Measurements from ENCODE around the gene ELP4.

The ELP4 gene

DNA sequence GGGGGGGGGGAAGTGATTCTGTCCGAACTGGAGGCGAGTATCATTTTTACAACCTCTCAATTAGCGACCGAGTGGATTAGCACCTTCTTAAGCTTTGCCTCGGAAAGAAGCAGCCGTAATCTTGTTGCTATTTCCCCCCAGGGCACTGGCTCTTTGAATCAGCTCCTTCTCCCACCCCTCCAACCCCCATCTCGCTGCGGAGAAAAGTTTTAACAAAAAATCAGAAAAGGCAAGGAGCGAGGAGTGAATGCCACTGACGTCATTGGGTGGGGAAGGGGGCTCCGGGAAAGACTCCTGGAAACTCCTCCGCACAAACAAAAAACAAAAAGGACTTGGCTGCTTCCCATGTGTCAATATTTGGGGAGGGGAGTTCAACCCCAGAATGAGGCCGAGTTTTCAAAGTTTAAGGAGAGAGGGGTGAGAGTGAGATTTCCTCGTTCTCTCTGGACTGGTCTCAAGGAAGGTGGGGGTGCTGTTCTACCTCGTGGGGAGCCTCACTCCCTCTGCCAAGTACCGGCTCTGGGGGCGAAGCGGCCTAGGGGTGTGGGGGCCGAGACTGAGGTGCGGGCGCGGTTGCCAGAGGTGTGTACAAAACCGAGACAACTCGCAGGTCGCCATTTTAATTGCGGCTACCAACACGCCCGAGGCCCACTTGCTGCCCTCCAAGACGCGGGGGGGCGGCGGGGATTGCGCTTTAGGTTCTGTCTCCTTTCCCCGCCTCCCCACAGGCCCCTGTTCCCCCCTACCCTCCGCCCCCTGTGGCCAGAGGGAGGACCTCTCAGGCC is 304.0 kb downstream of the ELP4 start:
- Histone ChIP-seq H3K4me1 (ENCODE audit: control insufficient read depth, insufficient read depth, low read length) (peaks cover 52% of the 10 kb centered on the region), H3K27ac (ENCODE audit: insufficient read depth, low read depth, low read length, poor library complexity, severe bottlenecking) (no peak overlapping the region), H3K36me3 (ENCODE audit: control insufficient read depth, insufficient read depth, low read length) (no peaks in the 10 kb centered on the region), H3K4me3 (ENCODE audit: insufficient read depth, low read depth, low read length) (peak overlapping the region; percentile 67), H3K9me3 (ENCODE audit: control insufficient read depth, low read length) (no peaks in the 10 kb centered on the region), H3K27me3 (ENCODE audit: control insufficient read depth, insufficient read depth, low read length, poor library complexity, severe bottlenecking) (peaks cover 100% of the 10 kb centered on the region)
- WGBS, 2 experiments: 0% methylated on average over 35 of the region's 35 CpGs

DNA sequence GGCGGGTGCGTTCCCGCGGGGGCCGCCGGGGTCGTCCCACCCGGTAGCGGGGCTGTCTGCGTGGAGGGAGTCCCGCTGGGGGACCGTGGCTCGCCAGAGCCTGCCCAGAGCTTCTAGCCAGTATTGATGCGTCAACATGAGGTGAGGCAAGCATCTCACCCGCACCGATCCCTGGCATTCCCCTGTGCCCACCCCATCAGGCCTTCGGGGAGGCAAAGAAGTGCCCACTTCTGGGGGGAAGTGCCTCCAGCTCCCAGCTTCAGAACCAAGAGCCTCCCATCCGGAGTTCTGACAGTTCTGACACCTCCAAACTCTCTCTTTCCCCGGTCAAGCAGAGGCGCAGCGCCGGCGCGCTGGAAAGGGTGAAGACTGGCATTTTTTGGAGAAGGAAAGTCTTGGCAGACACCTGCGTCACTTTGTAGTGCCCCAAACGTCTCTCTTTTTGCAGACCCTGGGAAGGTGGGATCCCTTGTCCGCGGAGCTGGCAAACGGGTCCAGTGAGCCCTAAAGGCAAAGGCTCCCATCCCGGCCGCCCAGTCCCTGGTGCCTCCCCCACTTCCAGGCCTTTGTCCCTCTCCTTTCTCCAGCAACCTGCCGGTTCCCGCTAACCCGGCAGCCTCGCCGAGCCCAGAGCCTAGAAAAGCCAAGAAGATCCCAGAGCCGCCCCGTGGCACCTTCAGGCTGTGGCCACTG is 304.8 kb downstream of the ELP4 start:
- Histone ChIP-seq H3K4me3 (ENCODE audit: insufficient read depth, low read depth, low read length) (peak overlapping the region; percentile 67), H3K4me1 (ENCODE audit: control insufficient read depth, insufficient read depth, low read length) (peaks cover 46% of the 10 kb centered on the region)

DNA sequence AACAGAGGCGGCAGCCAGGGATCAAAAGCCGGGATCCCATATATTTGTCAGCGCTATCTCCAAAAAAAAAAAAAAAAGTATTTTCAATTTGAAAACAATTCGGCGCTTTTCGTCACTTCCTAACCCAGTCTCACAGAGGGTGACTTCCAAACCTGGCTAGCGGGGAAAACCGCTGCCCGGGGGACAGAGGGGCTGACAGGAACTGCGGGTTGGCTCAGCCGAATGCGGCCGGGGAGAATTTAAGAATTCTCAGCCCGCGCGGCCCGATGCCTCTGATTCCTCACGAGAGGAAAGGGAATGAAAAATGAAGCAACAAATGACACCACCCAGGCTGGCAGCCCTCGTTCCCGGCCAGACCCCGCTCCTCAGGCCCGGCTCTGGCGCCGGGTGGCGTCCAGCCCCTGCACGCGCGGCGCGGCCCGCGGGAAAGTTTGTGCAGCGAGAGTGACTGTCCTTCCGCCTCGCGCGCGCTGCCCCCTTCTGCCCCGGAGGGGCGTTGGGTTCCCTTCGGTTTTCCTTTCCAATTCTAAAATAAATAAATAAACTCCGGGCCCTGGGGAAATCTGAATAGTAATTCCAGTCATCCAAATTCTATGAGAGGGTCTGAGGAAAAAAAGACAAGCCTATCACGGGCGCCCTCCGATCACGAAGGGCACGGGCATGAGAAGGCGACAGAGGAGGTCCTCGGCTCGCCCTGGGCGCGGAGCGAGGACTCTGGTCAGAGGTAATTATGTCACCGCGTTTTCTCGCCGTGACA is 306.3 kb downstream of the ELP4 start:
- H3K9me3 ChIP-seq (ENCODE audit: control insufficient read depth, low read length): no peaks in the 10 kb centered on the region
- no peak overlapping the region for H3K27ac ChIP-seq (ENCODE audit: insufficient read depth, low read depth, low read length, poor library complexity, severe bottlenecking)
- WGBS, 2 experiments: 1 to 2% methylated on average over 54 to 57 of the region's 57 CpGs
- H3K4me1 ChIP-seq (ENCODE audit: control insufficient read depth, insufficient read depth, low read length): peaks cover 54% of the 10 kb centered on the region
- no peaks in the 10 kb centered on the region for H3K36me3 ChIP-seq (ENCODE audit: control insufficient read depth, insufficient read depth, low read length)
- H3K27me3 ChIP-seq (ENCODE audit: control insufficient read depth, insufficient read depth, low read length, poor library complexity, severe bottlenecking): peaks cover 100% of the 10 kb centered on the region
- H3K4me3 ChIP-seq (ENCODE audit: insufficient read depth, low read depth, low read length): peak overlapping the region; percentile 15

More for the DNA sequence above, 304.8 kb downstream of the ELP4 start:
- no peaks in the 10 kb centered on the region for H3K9me3 ChIP-seq (ENCODE audit: control insufficient read depth, low read length)
- no peaks in the 10 kb centered on the region for H3K36me3 ChIP-seq (ENCODE audit: control insufficient read depth, insufficient read depth, low read length)
- peaks cover 100% of the 10 kb centered on the region for H3K27me3 ChIP-seq (ENCODE audit: control insufficient read depth, insufficient read depth, low read length, poor library complexity, severe bottlenecking)
- WGBS, 2 experiments: 1% methylated on average over 38 of the region's 38 CpGs
- H3K27ac ChIP-seq (ENCODE audit: insufficient read depth, low read depth, low read length, poor library complexity, severe bottlenecking): no peak overlapping the region

DNA sequence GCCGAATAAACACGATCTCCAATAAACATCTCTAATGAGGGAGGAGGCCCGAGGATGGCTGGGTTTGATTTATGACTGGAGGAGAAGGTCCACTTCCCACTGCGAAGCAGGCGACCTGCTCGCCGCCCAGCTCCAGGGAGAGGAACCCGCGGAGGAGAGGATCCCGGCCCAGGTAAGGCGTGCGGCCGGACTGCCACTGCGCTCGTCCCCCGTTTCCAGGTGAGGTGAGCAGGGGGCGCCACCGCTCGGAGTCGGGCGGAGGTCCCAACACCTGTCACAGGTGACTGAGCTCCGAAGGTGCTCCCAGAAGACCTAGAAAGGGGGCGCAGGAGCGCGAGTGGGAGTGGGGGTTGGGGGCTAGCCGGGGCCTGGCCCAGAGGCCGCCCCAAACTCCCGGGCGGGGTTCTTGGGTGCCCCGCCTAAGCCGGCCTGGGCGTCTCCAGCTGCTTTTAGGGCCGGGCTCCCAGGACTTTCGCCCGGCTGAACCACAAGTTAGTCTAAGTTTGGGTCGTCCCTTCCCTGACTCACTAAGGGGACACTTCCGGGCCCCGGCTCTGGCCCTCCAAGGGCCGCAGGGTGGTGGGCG is 307.0 kb downstream of the ELP4 start:
- Histone ChIP-seq H3K27ac (ENCODE audit: insufficient read depth, low read depth, low read length, poor library complexity, severe bottlenecking) (no peak overlapping the region), H3K4me3 (ENCODE audit: insufficient read depth, low read depth, low read length) (peak overlapping the region; percentile 15), H3K4me1 (ENCODE audit: control insufficient read depth, insufficient read depth, low read length) (peaks cover 54% of the 10 kb centered on the region), H3K27me3 (ENCODE audit: control insufficient read depth, insufficient read depth, low read length, poor library complexity, severe bottlenecking) (peaks cover 100% of the 10 kb centered on the region), H3K9me3 (ENCODE audit: control insufficient read depth, low read length) (no peaks in the 10 kb centered on the region), H3K36me3 (ENCODE audit: control insufficient read depth, insufficient read depth, low read length) (no peaks in the 10 kb centered on the region)
- WGBS, 2 experiments: 2% methylated on average over 37 to 40 of the region's 40 CpGs

DNA sequence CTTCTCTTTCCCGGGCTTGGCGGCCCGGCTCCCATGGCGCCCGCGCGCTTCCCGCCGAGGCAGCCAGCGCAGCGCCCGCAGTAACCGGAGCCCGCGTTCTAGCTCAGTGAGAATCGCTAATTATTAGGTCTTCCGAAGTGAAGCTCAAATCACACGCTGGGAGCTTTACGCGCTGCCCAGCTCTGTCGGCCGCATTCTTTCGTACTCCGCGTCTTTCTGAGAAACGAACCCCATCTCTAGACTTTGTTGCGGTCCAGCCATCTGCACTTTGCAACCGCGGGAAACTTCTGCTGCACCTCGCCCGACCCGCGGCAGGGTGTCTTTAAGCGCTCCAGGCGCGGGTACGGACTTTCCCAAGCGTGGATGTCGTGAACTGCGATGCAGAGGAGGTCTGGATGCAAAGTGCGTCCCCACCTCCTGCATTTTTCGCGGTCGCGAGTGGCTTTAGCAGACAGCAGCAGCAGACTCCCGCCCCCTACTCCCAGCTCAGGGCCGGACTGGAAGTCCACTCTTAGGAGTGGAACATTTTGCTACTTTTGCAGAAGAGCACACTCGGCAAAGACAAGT is 307.6 kb downstream of the ELP4 start:
- Histone ChIP-seq H3K9me3 (ENCODE audit: control insufficient read depth, low read length) (no peaks in the 10 kb centered on the region), H3K27ac (ENCODE audit: insufficient read depth, low read depth, low read length, poor library complexity, severe bottlenecking) (no peak overlapping the region), H3K4me1 (ENCODE audit: control insufficient read depth, insufficient read depth, low read length) (peaks cover 57% of the 10 kb centered on the region), H3K27me3 (ENCODE audit: control insufficient read depth, insufficient read depth, low read length, poor library complexity, severe bottlenecking) (peaks cover 100% of the 10 kb centered on the region), H3K4me3 (ENCODE audit: insufficient read depth, low read depth, low read length) (peak overlapping the region; percentile 29), H3K36me3 (ENCODE audit: control insufficient read depth, insufficient read depth, low read length) (no peaks in the 10 kb centered on the region)
- 0 to 1% methylated on average over 48 of the region's 48 CpGs for WGBS, 2 experiments

DNA sequence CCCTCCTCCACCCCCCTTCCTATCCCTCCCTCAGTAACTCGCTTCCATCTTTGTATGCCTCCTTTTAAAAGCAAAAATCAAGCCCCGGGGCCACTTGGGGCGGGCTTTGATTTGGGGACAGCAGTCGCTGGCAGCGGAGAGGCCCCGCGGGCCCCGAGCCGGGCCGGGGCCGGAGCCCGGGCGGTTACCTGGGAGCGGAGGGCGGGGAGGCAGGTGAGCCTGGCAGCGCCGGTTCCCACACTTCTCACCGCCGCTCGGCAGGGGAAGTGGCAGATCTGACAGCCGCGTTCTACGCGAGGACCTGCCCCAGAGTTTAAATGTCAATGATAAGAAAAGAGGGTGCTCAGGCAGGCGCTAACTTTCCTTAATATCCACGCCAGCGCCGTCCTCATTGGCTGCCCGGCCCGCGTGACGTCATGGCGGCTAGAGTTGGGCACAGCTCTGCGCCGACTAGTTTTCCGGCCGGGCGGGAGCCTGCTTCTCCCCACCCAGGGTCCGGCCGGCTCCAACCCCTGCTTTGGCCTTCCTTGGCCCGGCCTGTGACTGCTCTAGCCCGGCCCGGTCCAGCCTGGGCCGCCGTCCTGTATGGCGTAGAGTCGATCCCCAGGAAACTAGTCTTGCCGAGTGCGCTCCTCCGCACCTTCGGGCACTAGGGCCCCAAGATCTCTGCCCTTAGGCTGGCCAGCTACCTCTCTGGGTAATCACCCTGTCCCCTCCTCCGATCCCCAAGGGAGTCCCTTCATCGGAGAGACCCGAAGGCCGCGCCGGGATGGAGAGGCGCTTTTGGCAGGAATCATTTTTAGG is 308.3 kb downstream of the ELP4 start:
- Histone ChIP-seq H3K27ac (ENCODE audit: insufficient read depth, low read depth, low read length, poor library complexity, severe bottlenecking) (no peak overlapping the region), H3K9me3 (ENCODE audit: control insufficient read depth, low read length) (no peaks in the 10 kb centered on the region), H3K4me3 (ENCODE audit: insufficient read depth, low read depth, low read length) (peak overlapping the region; percentile 29), H3K36me3 (ENCODE audit: control insufficient read depth, insufficient read depth, low read length) (no peaks in the 10 kb centered on the region), H3K4me1 (ENCODE audit: control insufficient read depth, insufficient read depth, low read length) (peaks cover 51% of the 10 kb centered on the region), H3K27me3 (ENCODE audit: control insufficient read depth, insufficient read depth, low read length, poor library complexity, severe bottlenecking) (peaks cover 100% of the 10 kb centered on the region)
- WGBS, 2 experiments: 0 to 1% methylated on average over 58 of the region's 58 CpGs

DNA sequence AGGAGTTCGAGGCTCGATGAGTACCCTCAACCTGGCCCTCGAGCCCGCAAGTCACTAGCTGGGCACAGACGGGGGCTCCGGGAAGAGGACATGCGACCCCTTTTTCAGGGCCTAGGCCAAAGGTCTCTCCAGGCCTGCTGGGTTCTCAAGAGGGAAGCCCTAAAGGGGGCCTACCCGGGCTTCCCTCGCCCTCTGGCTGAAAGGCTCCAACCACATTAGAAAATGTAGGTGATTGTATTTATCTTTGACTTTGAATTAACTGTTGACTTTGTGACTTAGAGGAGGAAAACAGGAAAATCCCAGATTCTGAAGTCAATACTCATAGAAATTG is 308.8 kb downstream of the ELP4 start:
- Histone ChIP-seq H3K27me3 (ENCODE audit: control insufficient read depth, insufficient read depth, low read length, poor library complexity, severe bottlenecking) (peaks cover 100% of the 10 kb centered on the region), H3K4me3 (ENCODE audit: insufficient read depth, low read depth, low read length) (peak overlapping the region; percentile 29), H3K9me3 (ENCODE audit: control insufficient read depth, low read length) (no peaks in the 10 kb centered on the region), H3K27ac (ENCODE audit: insufficient read depth, low read depth, low read length, poor library complexity, severe bottlenecking) (no peak overlapping the region), H3K36me3 (ENCODE audit: control insufficient read depth, insufficient read depth, low read length) (no peaks in the 10 kb centered on the region), H3K4me1 (ENCODE audit: control insufficient read depth, insufficient read depth, low read length) (peaks cover 48% of the 10 kb centered on the region)
- WGBS, 2 experiments: 4% methylated on average over 9 of the region's 9 CpGs

DNA sequence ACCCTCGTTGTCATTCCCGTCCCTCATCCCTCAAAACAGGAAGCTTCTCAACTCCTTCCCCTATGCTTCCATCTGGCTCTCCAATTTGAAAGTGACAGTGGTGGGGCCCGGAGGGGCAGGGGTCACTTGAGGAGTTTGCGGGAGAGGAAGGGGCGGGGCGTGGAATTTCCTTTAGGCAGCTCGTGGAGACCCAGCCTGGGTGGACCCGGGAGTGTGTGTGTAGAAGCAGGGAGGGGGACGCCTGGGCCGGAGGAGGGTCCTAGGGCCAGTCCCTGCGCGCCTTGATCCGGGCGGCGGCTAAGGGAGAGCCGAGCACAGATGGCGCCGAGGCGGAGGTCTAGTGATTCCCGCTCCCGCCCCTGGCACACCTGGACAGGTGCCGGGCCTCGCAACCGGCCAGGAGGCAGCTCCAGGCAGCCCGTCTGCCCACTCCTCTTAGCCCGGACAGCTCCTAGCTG is 309.3 kb downstream of the ELP4 start:
- H3K27me3 ChIP-seq (ENCODE audit: control insufficient read depth, insufficient read depth, low read length, poor library complexity, severe bottlenecking): peaks cover 100% of the 10 kb centered on the region
- H3K27ac ChIP-seq (ENCODE audit: insufficient read depth, low read depth, low read length, poor library complexity, severe bottlenecking): no peak overlapping the region
- no peak overlapping the region for H3K4me3 ChIP-seq (ENCODE audit: insufficient read depth, low read depth, low read length)
- H3K9me3 ChIP-seq (ENCODE audit: control insufficient read depth, low read length): no peaks in the 10 kb centered on the region
- no peaks in the 10 kb centered on the region for H3K36me3 ChIP-seq (ENCODE audit: control insufficient read depth, insufficient read depth, low read length)
- peaks cover 43% of the 10 kb centered on the region for H3K4me1 ChIP-seq (ENCODE audit: control insufficient read depth, insufficient read depth, low read length)
- WGBS, 2 experiments: 3 to 4% methylated on average over 26 of the region's 26 CpGs
